ENCODE results near the gene PCDHGA8.
A peak's percentile ranks its signal among the peaks of the same experiment; 100 is the strongest.
"Not testable (repeated sequence)": the region's sequence is repeated elsewhere in the genome, so short reads cannot be mapped to it uniquely, and the experiment has no call there.

PCDHGA8 gene

GRCh38 chr5:141430332-141431113 is 38.1 kb downstream of the PCDHGA8 start, which contains the start of gene PCDHGA12:
PCDHGA12 (plus strand) TSS chr5:141430507; CDS start chr5:141430760, 253 bp downstream.
- peak; percentile 8 to 19 for DNase-seq
- no peak for TF ChIP-seq POLR2A (IDR thresholded peaks at IDR 0.05; ENCODE audit: low read length)
- no peak for TF ChIP-seq GATA1 (IDR thresholded peaks at IDR 0.05; ENCODE audit: low read depth, low read length)

DNA sequence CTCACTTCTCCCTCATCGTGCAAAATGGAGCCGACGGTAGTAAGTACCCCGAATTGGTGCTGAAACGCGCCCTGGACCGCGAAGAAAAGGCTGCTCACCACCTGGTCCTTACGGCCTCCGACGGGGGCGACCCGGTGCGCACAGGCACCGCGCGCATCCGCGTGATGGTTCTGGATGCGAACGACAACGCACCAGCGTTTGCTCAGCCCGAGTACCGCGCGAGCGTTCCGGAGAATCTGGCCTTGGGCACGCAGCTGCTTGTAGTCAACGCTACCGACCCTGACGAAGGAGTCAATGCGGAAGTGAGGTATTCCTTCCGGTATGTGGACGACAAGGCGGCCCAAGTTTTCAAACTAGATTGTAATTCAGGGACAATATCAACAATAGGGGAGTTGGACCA is 38.9 kb downstream of the PCDHGA8 start:
- TF ChIP-seq POLR2A (IDR thresholded peaks at IDR 0.05; ENCODE audit: low read length) (no peak), GATA1 (IDR thresholded peaks at IDR 0.05; ENCODE audit: low read depth, low read length) (no peak)
- DNase-seq: no peak

- DNase-seq: not testable (repeated sequence)
Measured at GRCh38 chr5:141432308-141432707, 39.9 kb downstream of the PCDHGA8 start.

- DNase-seq: not testable (repeated sequence)
Measured at GRCh38 chr5:141432726-141433125, 40.3 kb downstream of the PCDHGA8 start.

- TF ChIP-seq POLR2A (IDR thresholded peaks at IDR 0.05; ENCODE audit: low read length) (no peak), GATA1 (IDR thresholded peaks at IDR 0.05; ENCODE audit: low read depth, low read length) (no peak)
- DNase-seq: no peak
Measured at GRCh38 chr5:141434006-141434405, 41.6 kb downstream of the PCDHGA8 start.

GRCh38 chr5:141437221-141437620 is 44.8 kb downstream of the PCDHGA8 start:
- no peak for DNase-seq
- no peak for TF ChIP-seq POLR2A (IDR thresholded peaks at IDR 0.05; ENCODE audit: low read length)
- no peak for TF ChIP-seq GATA1 (IDR thresholded peaks at IDR 0.05; ENCODE audit: low read depth, low read length)

DNA sequence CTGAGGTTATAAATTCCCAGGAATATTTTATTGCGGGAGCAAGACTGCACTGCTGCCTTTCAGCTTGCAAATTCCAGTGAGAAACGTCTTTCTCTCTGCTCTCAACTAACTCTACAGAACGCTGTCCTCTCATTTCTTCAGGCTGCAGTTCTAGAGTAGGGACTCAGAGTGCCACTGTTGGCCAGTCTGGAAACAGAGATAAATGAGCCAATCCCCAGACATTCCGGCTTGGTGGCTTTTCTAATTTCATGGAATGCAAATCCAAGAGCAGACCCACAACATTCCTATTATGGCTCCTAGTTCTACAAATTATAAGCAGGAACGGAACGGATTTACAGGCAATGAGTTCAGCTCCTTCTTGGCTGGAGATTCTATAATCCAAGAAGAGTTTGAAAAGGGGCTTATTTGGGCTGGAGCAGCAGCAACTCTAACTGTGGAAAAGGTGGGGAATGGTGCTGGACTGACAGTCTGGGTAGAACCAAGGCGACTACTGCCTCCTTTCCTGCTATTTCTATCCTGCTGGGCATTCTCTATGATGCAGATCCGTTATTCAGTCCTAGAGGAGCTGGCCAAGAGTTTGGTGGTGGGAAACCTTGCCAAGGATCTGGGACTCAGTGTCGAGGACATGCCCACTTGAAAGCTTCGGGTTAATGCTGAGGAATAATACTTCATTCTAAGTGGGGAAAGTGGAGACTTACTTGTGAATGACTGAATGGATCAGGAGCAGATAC is 47.1 kb downstream of the PCDHGA8 start:
- no peak for TF ChIP-seq GATA1 (IDR thresholded peaks at IDR 0.05; ENCODE audit: low read depth, low read length)
- no peak for TF ChIP-seq POLR2A (IDR thresholded peaks at IDR 0.05; ENCODE audit: low read length)
- DNase-seq: no peak

GRCh38 chr5:141440341-141440740 is 47.9 kb downstream of the PCDHGA8 start:
- TF ChIP-seq GATA1 (IDR thresholded peaks at IDR 0.05; ENCODE audit: low read depth, low read length) (no peak), POLR2A (IDR thresholded peaks at IDR 0.05; ENCODE audit: low read length) (no peak)
- no peak for DNase-seq

DNA sequence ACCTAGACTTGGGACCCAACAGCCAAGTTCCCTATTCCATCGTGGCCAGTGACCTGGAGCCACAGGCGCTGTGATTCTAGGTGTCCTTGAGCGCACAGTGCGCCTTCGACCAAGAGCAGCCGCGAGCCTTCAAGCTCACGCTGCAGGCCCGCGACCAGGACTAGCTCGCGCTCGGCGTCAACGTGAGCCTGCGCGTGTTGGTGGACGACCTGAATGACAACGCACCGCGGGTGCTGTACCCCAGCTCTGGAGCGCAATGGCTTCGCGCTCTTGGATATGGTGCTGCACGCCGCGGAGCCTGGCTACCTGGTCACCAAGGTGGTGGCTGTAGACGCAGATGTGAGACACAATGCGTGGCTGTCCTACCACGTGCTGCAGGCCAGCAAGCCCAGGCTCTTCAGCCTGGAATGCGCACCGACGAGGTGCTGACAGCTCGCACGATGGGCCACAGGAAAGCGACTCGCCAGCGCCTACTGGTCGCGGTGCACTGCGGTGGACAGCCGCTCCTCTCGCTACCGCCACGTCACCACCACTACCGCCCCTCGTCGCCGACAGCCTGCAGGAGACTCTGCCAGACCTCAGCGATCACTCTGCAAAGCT is 49.2 kb downstream of the PCDHGA8 start:
- no peak for DNase-seq
- TF ChIP-seq GATA1 (IDR thresholded peaks at IDR 0.05; ENCODE audit: low read depth, low read length) (no peak), POLR2A (IDR thresholded peaks at IDR 0.05; ENCODE audit: low read length) (no peak)

Measured in erythroblast (primary cell).